Activated naive CD8-positive, alpha-beta T cell treated with anti-CD3 and anti-CD28 coated beads, Interleukin-2, amount 50 U/mL, for 16 hours (primary cell): ENCODE measurements around the gene ARID1B.

Experiments
- DNase-seq: peaks from one replicate; pipeline ENCODE4 v3.0.0-alpha.2; 2020; ENCODE audit warnings: low read depth, low spot score

ARID1B gene

GRCh38 chr6:157222201-157222981 is 445.2 kb downstream of the ARID1B start:
- no peak for DNase-seq

- no peak for DNase-seq
These were observed 445.8 kb downstream of the ARID1B start for GRCh38 chr6:157223021-157223430.

GRCh38 chr6:157223511-157223910 is 446.3 kb downstream of the ARID1B start:
- DNase-seq = no peak

- DNase-seq = no peak
These were observed 447.2 kb downstream of the ARID1B start for GRCh38 chr6:157224178-157224950.

- DNase-seq = no peak
These were observed 447.9 kb downstream of the ARID1B start for GRCh38 chr6:157224951-157225574.

GRCh38 chr6:157225575-157225995 is 448.4 kb downstream of the ARID1B start:
- no peak for DNase-seq

- no peak for DNase-seq
These were observed 448.9 kb downstream of the ARID1B start for GRCh38 chr6:157226026-157226625.

- no peak for DNase-seq
These were observed 449.6 kb downstream of the ARID1B start for GRCh38 chr6:157226761-157227160.

- DNase-seq = no peak
These were observed 450.3 kb downstream of the ARID1B start for GRCh38 chr6:157227202-157228166.

GRCh38 chr6:157228426-157229131 is 451.4 kb downstream of the ARID1B start:
- no peak for DNase-seq

- DNase-seq = no peak
These were observed 452.0 kb downstream of the ARID1B start for GRCh38 chr6:157229132-157229618.

- no peak for DNase-seq
These were observed 452.5 kb downstream of the ARID1B start for GRCh38 chr6:157229713-157230112.

- DNase-seq = no peak
These were observed 453.7 kb downstream of the ARID1B start for GRCh38 chr6:157230910-157231309.

- no peak for DNase-seq
These were observed 455.1 kb downstream of the ARID1B start for GRCh38 chr6:157232161-157232895.

- DNase-seq = no peak
These were observed 456.0 kb downstream of the ARID1B start for GRCh38 chr6:157233156-157233555.

GRCh38 chr6:157233686-157234085 is 456.5 kb downstream of the ARID1B start:
- no peak for DNase-seq

GRCh38 chr6:157235600-157236039 is 458.4 kb downstream of the ARID1B start:
- DNase-seq = no peak

GRCh38 chr6:157236040-157236725 is 459.0 kb downstream of the ARID1B start:
- no peak for DNase-seq

- no peak for DNase-seq
These were observed 461.2 kb downstream of the ARID1B start for GRCh38 chr6:157238346-157238745.
